K562 (cell line): ENCODE results near the gene ASF1B. TPM values are rescaled to one million over a fixed set of nuclear protein-coding genes. Genes with fewer than 3 reads are reported as not detected.

Experiments
- ATF7 ChIP-seq: fragments of 450-650 bp; IDR thresholded peaks from 2 replicates; pipeline ENCODE4 v1.7.1; 2014; ENCODE audit warnings: mild to moderate bottlenecking, moderate library complexity
- CEBPB ChIP-seq: fragments of 450-650 bp; IDR thresholded peaks from 2 replicates; pipeline ENCODE4 v1.6.1; 2016; ENCODE audit warnings: missing genetic modification characterization, missing compliant biosample characterization
- EP300 ChIP-seq: IDR thresholded peaks from 2 replicates; pipeline ENCODE4 v1.6.1; 2012; ENCODE audit warnings: low read length, improper control_type of control experiment
- GTF2E2 ChIP-seq: fragments of 200-800 bp; sonication (Bioruptor generic); IDR thresholded peaks from 2 replicates; pipeline ENCODE4 v1.6.1; 2016; ENCODE audit warnings: missing genetic modification characterization, missing compliant biosample characterization
- HDAC3 ChIP-seq: fragments of 450-650 bp; IDR thresholded peaks from 2 replicates; pipeline ENCODE4 v1.6.1; 2018; ENCODE audit warnings: borderline replicate concordance, mild to moderate bottlenecking, moderate library complexity; ENCODE audit not compliant: partially characterized antibody
- KLF1 ChIP-seq: fragments of 450-650 bp; IDR thresholded peaks from 2 replicates; pipeline ENCODE4 v1.6.1; 2016; ENCODE audit warnings: missing genetic modification characterization, missing compliant biosample characterization
- MAX ChIP-seq: sonication (generic); formaldehyde crosslinking; IDR thresholded peaks from 2 replicates; pipeline ENCODE4 v1.9.0; 2022; ENCODE audit warnings: mild to moderate bottlenecking, missing genetic modification reagents
- NONO ChIP-seq, 2 experiments: fragments of 200-400 bp in 1 of 2; fragments of 450-650 bp in 1 of 2; formaldehyde crosslinking in 1 of 2; IDR thresholded peaks; 2 replicates each; pipeline ENCODE4 v1.6.1; 2017; ENCODE audit warnings: low read depth in 2 of 2, mild to moderate bottlenecking in 2 of 2, moderate library complexity in 2 of 2, low read length in 1 of 2
- NRF1 ChIP-seq, 2 experiments: fragments of 450-650 bp; IDR thresholded peaks in 1 of 2; conservative IDR thresholded peaks in 1 of 2; 2 replicates each; pipeline ENCODE4 v1.6.1; 2014; ENCODE audit warnings: mild to moderate bottlenecking in 2 of 2
- NUFIP1 ChIP-seq: fragments of 450-650 bp; IDR thresholded peaks from 2 replicates; pipeline ENCODE4 v1.6.1; 2018; ENCODE audit not compliant: partially characterized antibody
- POLR3G ChIP-seq: IDR thresholded peaks from 2 replicates; pipeline ENCODE4 v1.6.1; 2011; ENCODE audit not compliant: insufficient read length, insufficient replicate concordance; ENCODE audit errors: extremely low read depth
- RBFOX2 ChIP-seq: fragments of 200-400 bp; formaldehyde crosslinking; IDR thresholded peaks from 2 replicates; pipeline ENCODE4 v1.6.1; 2017; ENCODE audit warnings: low read depth, mild to moderate bottlenecking, low read length, moderate library complexity
- SAP30 ChIP-seq: fragments of 200-600 bp; sonication (generic); IDR thresholded peaks from 2 replicates; pipeline ENCODE4 v1.6.1; 2012; ENCODE audit warnings: borderline replicate concordance, low read depth, mild to moderate bottlenecking, moderate library complexity, low read length, control low read depth, inconsistent platforms; ENCODE audit not compliant: insufficient read depth, poor library complexity, severe bottlenecking
- SIN3B ChIP-seq: fragments of 450-650 bp; IDR thresholded peaks from 2 replicates; pipeline ENCODE4 v1.6.1; 2017; ENCODE audit warnings: low read depth, mild to moderate bottlenecking, moderate library complexity
- SP1 ChIP-seq: sonication (generic); formaldehyde crosslinking; IDR thresholded peaks from 2 replicates; pipeline ENCODE4 v1.8.1; 2022; ENCODE audit warnings: mild to moderate bottlenecking, missing genetic modification reagents
- SUPT5H ChIP-seq: fragments of 450-650 bp; IDR thresholded peaks from 2 replicates; pipeline ENCODE4 v1.6.1; 2016
- ZNF584 ChIP-seq: fragments of 200-800 bp; sonication (Bioruptor generic); IDR thresholded peaks from 2 replicates; pipeline ENCODE4 v1.6.1; 2016; ENCODE audit warnings: low read depth, mild to moderate bottlenecking, missing genetic modification characterization, missing compliant biosample characterization
- ZNF644 ChIP-seq: fragments of 200-800 bp; sonication (Bioruptor generic); IDR thresholded peaks from 2 replicates; pipeline ENCODE4 v1.6.1; 2016; ENCODE audit warnings: low read depth, missing genetic modification characterization, missing compliant biosample characterization
- ZNF655 ChIP-seq: fragments of 250-450 bp; sonication (Bioruptor Pico); IDR thresholded peaks from 2 replicates; pipeline ENCODE4 v1.5.0; 2021
- ZNF717 ChIP-seq: fragments of 250-450 bp; sonication (Bioruptor Pico); IDR thresholded peaks from 2 replicates; pipeline ENCODE4 v1.5.0; 2021
- ZNF76 ChIP-seq: fragments of 250-450 bp; sonication (Bioruptor Pico); IDR thresholded peaks from 2 replicates; pipeline ENCODE4 v1.4.0; 2020; ENCODE audit warnings: mild to moderate bottlenecking, moderate library complexity, borderline replicate concordance
- ZNF830 ChIP-seq: fragments of 250-450 bp; sonication (Bioruptor Pico); IDR thresholded peaks from 2 replicates; pipeline ENCODE4 v1.5.0; 2021; ENCODE audit warnings: mild to moderate bottlenecking
- polyA plus RNA-seq, 8 experiments: library from polyadenylated mRNA; depleted of rRNA in 4 of 8; stranded (reverse) in 5 of 8; unstranded in 3 of 8; fragments of >200 nt; fragmentation: Nextera tagmentation in 2 of 8; fragmentation: Illumina TruSeq in 1 of 8; extraction: Ambion mirVana in 2 of 8; extraction: Trizol in 1 of 8; gene quantifications; 2 replicates each; pipeline versions ENCODE4 v1.2.1 to v1.2.3, GENCODE V29; 2011 to 2014; ENCODE audit warnings: inconsistent platforms in 1 of 8, missing spikeins in 1 of 8
- total RNA-seq, 7 experiments: library from RNA; depleted of rRNA in 6 of 7; stranded (reverse); fragments of >200 nt in 6 of 7; fragmentation: Illumina TruSeq in 2 of 7; extraction: Trizol in 2 of 7; gene quantifications; 2 replicates each; pipeline versions ENCODE4 v1.2.1 to v1.2.3, GENCODE V29; 2011 to 2021; ENCODE audit warnings: low replicate concordance in 1 of 7
- TF ChIP-seq, protein P1 (sequence below): fragments of 200-800 bp; sonication (Bioruptor generic); IDR thresholded peaks from 2 replicates; pipeline ENCODE4 v1.6.1; 2017; ENCODE audit warnings: missing genetic modification characterization, missing compliant biosample characterization

Gene ASF1B
- total and polyA plus RNA-seq, 9 of the 15 experiments (the other 6 are each of a cell fraction or from before 2014, with no cell fraction given) = 6.0 to 69.4 (median 53.3) TPM

GRCh38 chr19:14118165-14119051, 18.0 kb downstream of the ASF1B start (continued):
- no peak for TF ChIP-seq GTF2E2
- TF ChIP-seq SAP30 = peak; percentile 54
- peak; percentile 9; the same call in 1 of the 2 replicates for TF ChIP-seq EP300
- peak; percentile 41; the same call in 1 of the 2 replicates for TF ChIP-seq SIN3B
- TF ChIP-seq POLR3G = no peak
- TF ChIP-seq SP1 (CRISPR knock-in tag) = no peak
- TF ChIP-seq ZNF717 (CRISPR knock-in tag) = no peak
- peak in 1 of 2 experiments; percentile 78; a peak in 1 of 4 replicates for TF ChIP-seq NONO (IDR thresholded peaks at IDR 0.05; ENCODE audit: low read depth in 2 of 2, low read length in 1 of 2)
- peak; percentile 36; the same call in 1 of the 2 replicates for TF ChIP-seq MAX
- TF ChIP-seq NUFIP1 = no peak
- TF ChIP-seq, protein P1, sequence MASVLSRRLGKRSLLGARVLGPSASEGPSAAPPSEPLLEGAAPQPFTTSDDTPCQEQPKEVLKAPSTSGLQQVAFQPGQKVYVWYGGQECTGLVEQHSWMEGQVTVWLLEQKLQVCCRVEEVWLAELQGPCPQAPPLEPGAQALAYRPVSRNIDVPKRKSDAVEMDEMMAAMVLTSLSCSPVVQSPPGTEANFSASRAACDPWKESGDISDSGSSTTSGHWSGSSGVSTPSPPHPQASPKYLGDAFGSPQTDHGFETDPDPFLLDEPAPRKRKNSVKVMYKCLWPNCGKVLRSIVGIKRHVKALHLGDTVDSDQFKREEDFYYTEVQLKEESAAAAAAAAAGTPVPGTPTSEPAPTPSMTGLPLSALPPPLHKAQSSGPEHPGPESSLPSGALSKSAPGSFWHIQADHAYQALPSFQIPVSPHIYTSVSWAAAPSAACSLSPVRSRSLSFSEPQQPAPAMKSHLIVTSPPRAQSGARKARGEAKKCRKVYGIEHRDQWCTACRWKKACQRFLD (CRISPR knock-in tag) = peak; percentile 43; the same call in 1 of the 2 replicates
- no peak for TF ChIP-seq HDAC3
- no peak for TF ChIP-seq ZNF584 (CRISPR knock-in tag)
- 0 out of 2 replicates have a peak, but pooled peaks have one; percentile 49 for TF ChIP-seq SUPT5H
- peak; percentile 58 to 73; a peak in 2 of 4 replicates for TF ChIP-seq NRF1 (conservative IDR thresholded peaks at IDR 0.05 in 1 of 2, IDR thresholded peaks at IDR 0.05 in 1 of 2)
- peak; percentile 67; the same call in 1 of the 2 replicates for TF ChIP-seq ZNF76 (CRISPR knock-in tag)
- TF ChIP-seq ZNF655 (CRISPR knock-in tag) = no peak
- peak; percentile 70 for TF ChIP-seq RBFOX2
- peak; percentile 43; the same call in 1 of the 2 replicates for TF ChIP-seq KLF1 (tag)
- no peak for TF ChIP-seq ZNF830 (CRISPR knock-in tag)
- TF ChIP-seq CEBPB = peak; percentile 88
- 0 out of 2 replicates have a peak, but pooled peaks have one; percentile 42 for TF ChIP-seq ZNF644
- TF ChIP-seq ATF7 = 0 out of 2 replicates have a peak, but pooled peaks have one; percentile 9
